HFFc6 (cell line): ENCODE measurements around the gene DUSP19. TPM values are rescaled to one million over a fixed set of nuclear protein-coding genes. Genes with fewer than 3 reads are reported as not detected.

Source experiments
- DNase-seq: peaks from one replicate; pipeline ENCODE4 v3.0.0-alpha.2; 2018
- H3K27ac Mint-ChIP-seq: 2 replicates; pipeline ENCODE4 v1.8.0; 2020; ENCODE audit warnings: mild to moderate bottlenecking, mixed read lengths
- H3K27me3 Mint-ChIP-seq: 2 replicates; pipeline ENCODE4 v1.8.0; 2021; ENCODE audit warnings: mild to moderate bottlenecking, moderate library complexity, mixed read lengths; ENCODE audit not compliant: insufficient read depth
- H3K36me3 Mint-ChIP-seq: 2 replicates; pipeline ENCODE4 v1.8.0; 2021; ENCODE audit warnings: low read depth, mixed read lengths
- H3K4me1 Mint-ChIP-seq: 2 replicates; pipeline ENCODE4 v1.8.0; 2020; ENCODE audit warnings: low read depth, mixed read lengths
- H3K4me3 Mint-ChIP-seq: 2 replicates; pipeline ENCODE4 v1.8.0; 2020; ENCODE audit warnings: mild to moderate bottlenecking, moderate library complexity, mixed read lengths
- H3K9me3 Mint-ChIP-seq: 2 replicates; pipeline ENCODE4 v1.8.0; 2020; ENCODE audit warnings: mild to moderate bottlenecking, mixed read lengths
- CTCF ChIP-seq: fragments of 200-600 bp; sonication (generic); IDR thresholded peaks from 2 replicates; pipeline ENCODE4 v1.5.0; 2021; ENCODE audit warnings: antibody characterized with exemption, mild to moderate bottlenecking
- total RNA-seq, 6 experiments: library from RNA; stranded (reverse); fragmentation: NEBNext Ultra II Directional; extraction: Animal tissue kit (Norgen Biotek cat#: 25700); gene quantifications; 2 replicates in 1 of 6; 3 replicates in 5 of 6; pipeline ENCODE4 v1.2.3, GENCODE V29; 2021

Gene DUSP19
- total RNA-seq, 6 experiments from 2014 or later = 2.5 to 2.8 (median 2.7) TPM

GRCh38 chr2:183105402-183106134, 27.0 kb downstream of the DUSP19 start:
- DNase-seq = peak; percentile 62
- Mint-ChIP-seq H3K4me3 (no peak overlapping the region), H3K27ac (peak overlapping the region; percentile 72), H3K4me1 (peaks cover 29% of the 10 kb centered on the region), H3K9me3 (no peaks in the 10 kb centered on the region), H3K36me3 (no peaks in the 10 kb centered on the region), H3K27me3 (no peaks in the 10 kb centered on the region)
- TF ChIP-seq CTCF = no peak

- no peak for TF ChIP-seq CTCF
- DNase-seq = no peak
- Mint-ChIP-seq H3K27ac (no peak overlapping the region), H3K36me3 (no peaks in the 10 kb centered on the region), H3K4me3 (no peak overlapping the region), H3K4me1 (peaks cover 6% of the 10 kb centered on the region), H3K27me3 (peaks cover 11% of the 10 kb centered on the region), H3K9me3 (no peaks in the 10 kb centered on the region)
Measured at GRCh38 chr2:183112577-183112976, 34.0 kb downstream of the DUSP19 start.

GRCh38 chr2:183113630-183114029, 35.1 kb downstream of the DUSP19 start:
- Mint-ChIP-seq H3K27me3 (peaks cover 11% of the 10 kb centered on the region), H3K4me1 (peaks cover 6% of the 10 kb centered on the region), H3K27ac (no peak overlapping the region), H3K9me3 (no peaks in the 10 kb centered on the region), H3K4me3 (no peak overlapping the region), H3K36me3 (no peaks in the 10 kb centered on the region)
- no peak for DNase-seq
- TF ChIP-seq CTCF = no peak

- peaks cover 9% of the 10 kb centered on the region for H3K27me3 Mint-ChIP-seq
- H3K27ac Mint-ChIP-seq = no peak overlapping the region
- H3K9me3 Mint-ChIP-seq = no peaks in the 10 kb centered on the region
- TF ChIP-seq CTCF = no peak
- H3K36me3 Mint-ChIP-seq = no peaks in the 10 kb centered on the region
- no peak overlapping the region for H3K4me3 Mint-ChIP-seq
- DNase-seq = no peak
- no peaks in the 10 kb centered on the region for H3K4me1 Mint-ChIP-seq
Measured at GRCh38 chr2:183117226-183117625, 38.7 kb downstream of the DUSP19 start.

- peaks cover 30% of the 10 kb centered on the region for H3K4me1 Mint-ChIP-seq
- H3K27me3 Mint-ChIP-seq = no peaks in the 10 kb centered on the region; the same call in 1 of the 2 replicates
- H3K36me3 Mint-ChIP-seq = no peaks in the 10 kb centered on the region; the same call in 1 of the 2 replicates
- H3K27ac Mint-ChIP-seq = peak overlapping the region; percentile 97
- DNase-seq = no peak
- no peaks in the 10 kb centered on the region for H3K9me3 Mint-ChIP-seq
- TF ChIP-seq CTCF = no peak
- peak overlapping the region; percentile 97 for H3K4me3 Mint-ChIP-seq
Measured at GRCh38 chr2:183123117-183123958, 44.8 kb downstream of the DUSP19 start.
